ENCODE measurements around the gene SNX6. TPM values are rescaled to one million over a fixed set of nuclear protein-coding genes. Genes with fewer than 3 reads are reported as not detected.

SNX6 gene
- total RNA-seq, 1 donor from 2014 or later = 83.9 TPM

- H3K4me1 Mint-ChIP-seq (ENCODE audit: unreplicated experiment) = no peaks in the 10 kb centered on the region
- peaks cover 15% of the 10 kb centered on the region for H3K36me3 Mint-ChIP-seq
- no peak for DNase-seq (ENCODE audit: extremely low spot score, unreplicated experiment)
- TF ChIP-seq, protein P1, sequence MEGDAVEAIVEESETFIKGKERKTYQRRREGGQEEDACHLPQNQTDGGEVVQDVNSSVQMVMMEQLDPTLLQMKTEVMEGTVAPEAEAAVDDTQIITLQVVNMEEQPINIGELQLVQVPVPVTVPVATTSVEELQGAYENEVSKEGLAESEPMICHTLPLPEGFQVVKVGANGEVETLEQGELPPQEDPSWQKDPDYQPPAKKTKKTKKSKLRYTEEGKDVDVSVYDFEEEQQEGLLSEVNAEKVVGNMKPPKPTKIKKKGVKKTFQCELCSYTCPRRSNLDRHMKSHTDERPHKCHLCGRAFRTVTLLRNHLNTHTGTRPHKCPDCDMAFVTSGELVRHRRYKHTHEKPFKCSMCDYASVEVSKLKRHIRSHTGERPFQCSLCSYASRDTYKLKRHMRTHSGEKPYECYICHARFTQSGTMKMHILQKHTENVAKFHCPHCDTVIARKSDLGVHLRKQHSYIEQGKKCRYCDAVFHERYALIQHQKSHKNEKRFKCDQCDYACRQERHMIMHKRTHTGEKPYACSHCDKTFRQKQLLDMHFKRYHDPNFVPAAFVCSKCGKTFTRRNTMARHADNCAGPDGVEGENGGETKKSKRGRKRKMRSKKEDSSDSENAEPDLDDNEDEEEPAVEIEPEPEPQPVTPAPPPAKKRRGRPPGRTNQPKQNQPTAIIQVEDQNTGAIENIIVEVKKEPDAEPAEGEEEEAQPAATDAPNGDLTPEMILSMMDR (conservative IDR thresholded peaks at IDR 0.05) = no peak
- no peaks in the 10 kb centered on the region for H3K27me3 Mint-ChIP-seq
- H3K27ac Mint-ChIP-seq = no peak overlapping the region
- no peak overlapping the region for H3K4me3 Mint-ChIP-seq
- no peaks in the 10 kb centered on the region for H3K9me3 Mint-ChIP-seq
Measured at GRCh38 chr14:34605461-34605860, 24.5 kb downstream of the SNX6 start.

GRCh38 chr14:34604995-34605394 lies 25.0 kb downstream of the SNX6 start:
- H3K27me3 Mint-ChIP-seq = no peaks in the 10 kb centered on the region
- H3K4me1 Mint-ChIP-seq (ENCODE audit: unreplicated experiment) = no peaks in the 10 kb centered on the region
- no peak overlapping the region for H3K27ac Mint-ChIP-seq
- no peak for DNase-seq (ENCODE audit: extremely low spot score, unreplicated experiment)
- H3K36me3 Mint-ChIP-seq = peaks cover 20% of the 10 kb centered on the region
- no peaks in the 10 kb centered on the region for H3K9me3 Mint-ChIP-seq
- TF ChIP-seq, protein P1 (conservative IDR thresholded peaks at IDR 0.05) = no peak
- H3K4me3 Mint-ChIP-seq = no peak overlapping the region

GRCh38 chr14:34596891-34597290 lies 33.1 kb downstream of the SNX6 start:
- Mint-ChIP-seq H3K4me3 (no peak overlapping the region), H3K27ac (no peak overlapping the region), H3K27me3 (no peaks in the 10 kb centered on the region), H3K36me3 (peaks cover 34% of the 10 kb centered on the region), H3K9me3 (no peaks in the 10 kb centered on the region), H3K4me1 (ENCODE audit: unreplicated experiment) (no peaks in the 10 kb centered on the region)
- DNase-seq (ENCODE audit: extremely low spot score, unreplicated experiment) = no peak
- TF ChIP-seq, protein P1 (conservative IDR thresholded peaks at IDR 0.05) = no peak

DNA sequence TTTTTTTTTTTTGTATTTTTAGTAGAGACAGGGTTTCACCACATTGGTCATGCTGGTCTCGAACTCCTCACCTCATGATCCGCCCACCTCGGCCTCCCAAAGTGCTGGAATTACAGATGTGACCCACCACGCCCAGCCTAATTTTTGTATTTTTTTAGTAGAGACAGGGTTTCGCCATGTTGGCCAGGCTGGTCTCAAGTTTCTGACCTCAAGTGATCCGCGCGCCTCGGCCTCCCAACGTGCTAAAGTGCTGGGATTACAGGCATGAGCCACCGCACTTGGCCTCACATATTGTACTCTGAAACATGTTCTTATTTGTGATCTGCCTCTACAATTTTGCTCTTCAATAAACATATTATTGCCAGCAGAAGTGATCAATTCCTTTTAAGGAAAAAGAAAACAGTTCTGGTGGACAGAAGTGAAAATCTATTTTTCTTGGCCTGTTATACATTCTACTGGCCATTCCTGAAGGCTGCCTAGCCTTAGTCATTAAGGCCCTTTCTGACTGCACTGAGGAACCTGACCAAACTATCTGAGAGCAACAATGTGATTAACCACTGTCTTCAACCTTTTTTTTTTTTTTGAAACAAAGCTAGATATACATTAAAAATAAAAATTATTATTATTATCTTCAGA lies 36.1 kb downstream of the SNX6 start:
- Mint-ChIP-seq H3K36me3 (peaks cover 33% of the 10 kb centered on the region), H3K27me3 (no peaks in the 10 kb centered on the region), H3K27ac (no peak overlapping the region), H3K4me1 (ENCODE audit: unreplicated experiment) (no peaks in the 10 kb centered on the region), H3K4me3 (no peak overlapping the region), H3K9me3 (no peaks in the 10 kb centered on the region)
- TF ChIP-seq, protein P1 (conservative IDR thresholded peaks at IDR 0.05) = no peak
- DNase-seq (ENCODE audit: extremely low spot score, unreplicated experiment) = no peak

- H3K4me1 Mint-ChIP-seq (ENCODE audit: unreplicated experiment) = no peaks in the 10 kb centered on the region
- TF ChIP-seq, protein P1 (conservative IDR thresholded peaks at IDR 0.05) = no peak
- H3K36me3 Mint-ChIP-seq = peaks cover 36% of the 10 kb centered on the region
- no peaks in the 10 kb centered on the region for H3K9me3 Mint-ChIP-seq
- no peak for DNase-seq (ENCODE audit: extremely low spot score, unreplicated experiment)
- H3K27ac Mint-ChIP-seq = no peak overlapping the region
- no peak overlapping the region for H3K4me3 Mint-ChIP-seq
- H3K27me3 Mint-ChIP-seq = no peaks in the 10 kb centered on the region
Measured at GRCh38 chr14:34592623-34593022, 37.3 kb downstream of the SNX6 start.
